ENCODE results near the gene RRP36.

Gene RRP36

GRCh38 chr6:43074847-43075669, 53.6 kb downstream of the RRP36 start:
- DNase-seq: no peak

DNA sequence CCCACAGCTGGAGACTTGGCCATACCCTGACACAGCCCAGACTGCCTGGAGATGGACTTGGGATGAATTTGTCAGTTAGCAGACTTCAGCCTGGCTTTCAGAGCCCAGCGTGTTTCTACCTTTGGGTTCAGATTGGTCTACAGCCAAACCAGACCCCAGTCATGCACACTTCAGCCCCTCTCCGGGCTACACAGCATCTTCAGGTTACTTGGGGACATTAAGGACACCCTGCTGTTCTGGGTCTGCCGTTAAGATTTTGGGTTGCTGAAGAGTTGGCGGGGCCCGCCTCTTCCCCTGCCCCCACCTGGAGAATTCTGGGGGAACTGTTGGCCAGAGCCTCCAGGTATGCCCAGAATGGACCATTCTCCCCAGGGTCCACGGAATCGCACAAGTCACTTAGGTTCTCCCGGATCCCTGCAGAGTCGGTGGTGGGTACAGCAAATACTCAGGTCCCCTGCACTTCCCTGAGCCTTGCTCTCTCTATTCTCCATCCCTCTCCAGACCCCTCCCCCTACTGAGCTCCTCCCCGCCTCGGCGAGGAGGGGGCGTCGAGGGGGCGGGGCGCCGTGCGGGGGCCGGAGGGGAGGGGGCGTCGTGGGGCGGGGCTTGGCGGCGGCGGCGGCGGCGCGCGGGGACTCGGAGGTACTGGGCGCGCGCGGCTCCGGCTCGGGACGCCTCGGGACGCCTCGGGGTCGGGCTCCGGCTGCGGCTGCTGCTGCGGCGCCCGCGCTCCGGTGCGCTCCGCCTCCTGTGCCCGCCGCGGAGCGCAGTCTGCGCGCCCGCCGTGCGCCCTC, 54.4 kb downstream of the RRP36 start, which contains the start of gene PTK7:
PTK7 (plus strand) TSS at position 645 of the 794 bp plus-strand sequence. CDS start 175 bp downstream, outside the sequence.
- peak in 1 of 4 experiments; percentile 20 for DNase-seq

- DNase-seq: no peak
These were observed 55.3 kb downstream of the RRP36 start for GRCh38 chr6:43076464-43077332.

GRCh38 chr6:43077333-43077809, 55.9 kb downstream of the RRP36 start:
- DNase-seq: no peak

DNA sequence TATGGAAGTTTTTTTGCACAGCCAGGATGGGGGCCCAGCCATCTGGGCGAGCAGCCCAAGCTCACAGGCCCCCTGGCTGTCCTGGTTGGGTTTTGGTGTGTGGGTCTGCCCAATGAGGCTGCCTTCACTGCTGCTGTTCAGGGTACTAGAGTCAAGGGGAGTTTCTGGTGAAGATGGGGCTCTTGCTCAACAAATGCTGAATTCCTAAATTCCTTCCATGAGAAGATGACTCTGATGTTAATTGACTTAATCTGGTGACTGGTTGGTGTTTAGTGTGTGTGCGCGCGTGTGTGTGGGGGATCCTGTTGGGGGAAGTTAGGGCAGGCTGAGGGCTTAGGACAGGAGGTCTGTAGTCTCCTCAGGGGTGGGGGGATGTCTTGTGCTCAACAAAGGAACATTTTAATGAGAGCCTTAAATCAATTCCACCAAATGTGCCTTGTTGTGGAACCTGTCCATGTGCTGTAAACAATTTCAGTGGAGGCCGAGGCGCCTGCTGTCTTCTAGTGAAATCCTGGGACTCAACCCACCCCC, 56.6 kb downstream of the RRP36 start:
- DNase-seq: no peak

- DNase-seq: no peak
These were observed 57.3 kb downstream of the RRP36 start for GRCh38 chr6:43078691-43079090.

All from activated naive CD4-positive, alpha-beta T cell (primary cell).